Panc1 (cell line): ENCODE measurements around the gene MYDGF.

Experiments used
- CTCF ChIP-seq: fragments of 450-650 bp; IDR thresholded peaks from 2 replicates; pipeline ENCODE4 v1.5.1; 2017; ENCODE audit warnings: mild to moderate bottlenecking
- POLR2AphosphoS5 ChIP-seq: IDR thresholded peaks from 2 replicates; pipeline ENCODE4 v1.6.1; 2012; ENCODE audit warnings: mild to moderate bottlenecking, low read depth, low read length, moderate library complexity
- REST ChIP-seq, 2 experiments: IDR thresholded peaks; 2 replicates each; pipeline ENCODE4 v1.6.1; 2011 to 2012; ENCODE audit warnings: low read depth in 2 of 2, control low read depth in 1 of 2, low read length in 1 of 2, mild to moderate bottlenecking in 1 of 2, moderate library complexity in 1 of 2; ENCODE audit not compliant: insufficient read depth in 1 of 2

GRCh38 chr19:4662812-4663211 is 7.3 kb downstream of the MYDGF start:
- no peak for TF ChIP-seq CTCF
- TF ChIP-seq POLR2AphosphoS5, result no peak
- no peak for TF ChIP-seq REST (IDR thresholded peaks at IDR 0.05; ENCODE audit: insufficient read depth in 1 of 2, low read depth in 2 of 2, low read length in 1 of 2)
